ENCODE measurements around the gene KLF6. TPM values are rescaled to one million over a fixed set of nuclear protein-coding genes. Genes with fewer than 3 reads are reported as not detected.

Gene KLF6
- total RNA-seq, 2 experiments from 2014 or later: 155 to 167 TPM

- no peak overlapping the region for H3K4me3 Mint-ChIP-seq
- no peak overlapping the region for H3K27ac Mint-ChIP-seq
- peaks cover 16% of the 10 kb centered on the region for H3K4me1 Mint-ChIP-seq
- H3K27me3 Mint-ChIP-seq: no peaks in the 10 kb centered on the region
- DNase-seq: no peak
- peaks cover 56% of the 10 kb centered on the region for H3K9me3 Mint-ChIP-seq
- H3K36me3 Mint-ChIP-seq (ENCODE audit: low read depth): peaks cover 36% of the 10 kb centered on the region
- ChIA-PET POLR2A (interaction anchor here (0.7 kb wide), 1 partner anchor 82 kb away, joined by 4 read pairs; no protein-coding TSS in a partner anchor), CTCF (interaction anchor here (1.3 kb wide), 2 partner anchors 14 to 132 kb away, joined by 3 read pairs; no protein-coding TSS in a partner anchor)
Measured at GRCh38 chr10:3793553-3793952, 8.5 kb upstream of the KLF6 start.

DNA sequence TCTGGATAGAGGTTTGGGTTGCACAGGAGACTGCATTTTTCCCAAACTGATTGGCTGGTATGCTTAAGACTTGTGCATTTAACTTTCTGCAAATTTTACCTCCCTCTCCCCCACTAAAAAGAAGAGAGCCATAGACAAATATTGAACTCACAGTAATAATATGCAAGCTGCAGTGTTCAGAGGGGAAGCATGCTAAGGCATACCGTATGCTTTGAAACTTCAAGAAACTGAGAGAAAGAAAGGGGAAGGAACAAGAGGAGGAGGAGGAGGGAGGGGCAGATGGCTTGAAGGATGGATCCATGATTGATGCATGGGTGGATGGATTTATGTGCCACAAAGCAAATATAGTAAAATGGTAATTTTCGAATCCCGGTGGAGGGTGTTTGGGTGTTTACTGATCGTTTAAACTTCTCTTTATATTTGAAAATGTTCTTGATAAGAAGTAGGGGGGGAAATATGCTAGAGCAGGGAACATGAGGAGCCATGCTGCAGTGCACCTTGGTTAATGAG is 7.8 kb upstream of the KLF6 start:
- ChIA-PET POLR2A (no interaction called here), CTCF (interaction anchor here (0.6 kb wide), 1 partner anchor 52 kb away, joined by 4 read pairs; no protein-coding TSS in a partner anchor)
- peaks cover 10% of the 10 kb centered on the region for H3K4me1 Mint-ChIP-seq
- no peak overlapping the region for H3K4me3 Mint-ChIP-seq
- peaks cover 51% of the 10 kb centered on the region for H3K9me3 Mint-ChIP-seq
- H3K27ac Mint-ChIP-seq: no peak overlapping the region
- H3K36me3 Mint-ChIP-seq (ENCODE audit: low read depth): peaks cover 33% of the 10 kb centered on the region
- DNase-seq: no peak
- no peaks in the 10 kb centered on the region for H3K27me3 Mint-ChIP-seq

GRCh38 chr10:3791974-3792633 is 7.1 kb upstream of the KLF6 start:
- Mint-ChIP-seq H3K36me3 (ENCODE audit: low read depth) (peaks cover 33% of the 10 kb centered on the region), H3K9me3 (peaks cover 51% of the 10 kb centered on the region), H3K4me3 (no peak overlapping the region), H3K27me3 (no peaks in the 10 kb centered on the region), H3K27ac (no peak overlapping the region), H3K4me1 (peaks cover 7% of the 10 kb centered on the region)
- DNase-seq: no peak
- CTCF ChIA-PET: interaction anchor here (0.6 kb wide), 1 partner anchor 51 kb away, joined by 4 read pairs; no protein-coding TSS in a partner anchor
- POLR2A ChIA-PET: no interaction called here

- Mint-ChIP-seq H3K36me3 (ENCODE audit: low read depth) (peaks cover 28% of the 10 kb centered on the region), H3K9me3 (peaks cover 45% of the 10 kb centered on the region), H3K4me3 (no peak overlapping the region), H3K27me3 (no peaks in the 10 kb centered on the region), H3K27ac (no peak overlapping the region), H3K4me1 (peaks cover 14% of the 10 kb centered on the region)
- ChIA-PET POLR2A (no interaction called here), CTCF (interaction anchor here (1.1 kb wide), 1 partner anchor 10 kb away, joined by 4 read pairs; no protein-coding TSS in a partner anchor)
- DNase-seq: no peak
Measured at GRCh38 chr10:3790858-3791257, 5.8 kb upstream of the KLF6 start.

DNA sequence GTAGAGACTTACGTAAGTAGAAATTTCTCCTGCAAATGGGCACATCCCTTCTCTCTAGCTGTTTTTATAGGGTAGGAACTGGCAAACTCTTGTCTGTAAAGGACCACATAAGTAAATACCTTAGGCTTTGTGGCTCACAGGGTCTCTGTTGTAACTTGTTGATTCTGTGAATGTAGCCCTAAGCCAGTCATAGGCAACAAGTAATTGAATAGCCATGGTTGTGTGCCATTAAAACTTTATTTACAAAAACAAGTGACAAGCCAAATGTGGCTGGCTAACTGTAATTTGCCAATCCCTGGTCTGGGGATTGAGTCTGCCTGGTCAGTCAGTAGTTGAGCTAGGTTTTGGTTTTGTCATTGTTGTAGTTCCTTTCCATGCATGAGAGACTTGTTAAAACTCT is 5.3 kb upstream of the KLF6 start:
- Mint-ChIP-seq H3K4me1 (peaks cover 15% of the 10 kb centered on the region), H3K4me3 (no peak overlapping the region), H3K9me3 (peaks cover 43% of the 10 kb centered on the region), H3K36me3 (ENCODE audit: low read depth) (peaks cover 28% of the 10 kb centered on the region), H3K27ac (no peak overlapping the region), H3K27me3 (no peaks in the 10 kb centered on the region)
- no peak for DNase-seq
- ChIA-PET CTCF (interaction anchor here (1.1 kb wide), 1 partner anchor 10 kb away, joined by 4 read pairs; no protein-coding TSS in a partner anchor), POLR2A (no interaction called here)

GRCh38 chr10:3789621-3790020 is 4.6 kb upstream of the KLF6 start:
- Mint-ChIP-seq H3K36me3 (ENCODE audit: low read depth) (peaks cover 26% of the 10 kb centered on the region), H3K9me3 (peaks cover 38% of the 10 kb centered on the region), H3K27ac (no peak overlapping the region), H3K27me3 (no peaks in the 10 kb centered on the region), H3K4me1 (peaks cover 15% of the 10 kb centered on the region), H3K4me3 (no peak overlapping the region)
- ChIA-PET POLR2A (interaction anchor here (0.6 kb wide), 1 partner anchor 335 kb away, joined by 4 read pairs; no protein-coding TSS in a partner anchor), CTCF (interaction anchor here (0.9 to 1.0 kb wide), 3 partner anchors 9 to 282 kb away, joined by 3 to 10 read pairs (median 5); no protein-coding TSS in a partner anchor)
- DNase-seq: no peak

DNA sequence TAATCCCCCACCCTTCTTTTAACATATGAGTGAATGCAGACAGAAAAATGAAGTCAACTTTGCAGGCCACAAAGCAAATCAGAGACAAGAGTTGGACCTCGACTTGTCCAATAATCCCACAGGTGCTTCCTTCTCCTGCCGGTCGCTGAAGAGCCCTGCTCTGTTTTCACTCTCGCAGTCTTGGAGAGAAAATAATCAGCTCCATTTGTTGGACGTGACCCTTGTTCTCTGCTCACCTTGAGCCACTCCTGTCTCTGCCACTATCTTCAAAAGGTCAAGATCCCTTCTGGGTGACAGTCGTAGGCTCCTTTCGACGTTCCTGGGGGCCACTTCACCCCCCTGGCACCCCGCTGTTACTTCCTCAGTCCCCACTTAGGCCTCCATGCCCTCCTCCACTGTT is 2.8 kb upstream of the KLF6 start:
- Mint-ChIP-seq H3K36me3 (ENCODE audit: low read depth) (peaks cover 36% of the 10 kb centered on the region), H3K4me1 (peaks cover 15% of the 10 kb centered on the region), H3K27me3 (no peaks in the 10 kb centered on the region), H3K27ac (no peak overlapping the region), H3K4me3 (no peak overlapping the region), H3K9me3 (peaks cover 23% of the 10 kb centered on the region)
- POLR2A ChIA-PET: no interaction called here
- DNase-seq: no peak
- CTCF ChIA-PET: interaction anchor here (0.8 kb wide), 1 partner anchor 14 kb away, joined by 3 read pairs; no protein-coding TSS in a partner anchor

DNA sequence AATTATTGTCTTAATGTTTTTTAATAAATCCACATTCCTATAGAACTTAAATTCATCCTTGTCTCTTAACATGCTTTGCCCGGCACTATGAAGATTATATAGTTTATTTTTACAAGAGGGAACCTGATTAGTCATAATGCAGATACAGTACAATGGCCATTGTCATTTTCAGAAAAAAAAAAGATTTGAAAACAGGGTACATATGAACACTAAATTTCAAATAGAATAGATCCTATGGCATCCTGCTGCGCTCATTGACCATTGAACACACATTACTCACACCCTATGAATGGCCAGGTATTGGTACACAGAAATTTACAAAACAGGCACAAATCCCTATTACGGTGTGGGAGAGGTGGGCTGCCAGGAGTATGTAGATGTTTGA is 2.0 kb upstream of the KLF6 start:
- CTCF ChIA-PET: no interaction called here
- POLR2A ChIA-PET: no interaction called here
- Mint-ChIP-seq H3K36me3 (ENCODE audit: low read depth) (peaks cover 40% of the 10 kb centered on the region), H3K27ac (no peak overlapping the region), H3K4me1 (peaks cover 21% of the 10 kb centered on the region), H3K4me3 (peak overlapping the region; percentile 86), H3K27me3 (no peaks in the 10 kb centered on the region), H3K9me3 (peaks cover 18% of the 10 kb centered on the region)
- DNase-seq: no peak

DNA sequence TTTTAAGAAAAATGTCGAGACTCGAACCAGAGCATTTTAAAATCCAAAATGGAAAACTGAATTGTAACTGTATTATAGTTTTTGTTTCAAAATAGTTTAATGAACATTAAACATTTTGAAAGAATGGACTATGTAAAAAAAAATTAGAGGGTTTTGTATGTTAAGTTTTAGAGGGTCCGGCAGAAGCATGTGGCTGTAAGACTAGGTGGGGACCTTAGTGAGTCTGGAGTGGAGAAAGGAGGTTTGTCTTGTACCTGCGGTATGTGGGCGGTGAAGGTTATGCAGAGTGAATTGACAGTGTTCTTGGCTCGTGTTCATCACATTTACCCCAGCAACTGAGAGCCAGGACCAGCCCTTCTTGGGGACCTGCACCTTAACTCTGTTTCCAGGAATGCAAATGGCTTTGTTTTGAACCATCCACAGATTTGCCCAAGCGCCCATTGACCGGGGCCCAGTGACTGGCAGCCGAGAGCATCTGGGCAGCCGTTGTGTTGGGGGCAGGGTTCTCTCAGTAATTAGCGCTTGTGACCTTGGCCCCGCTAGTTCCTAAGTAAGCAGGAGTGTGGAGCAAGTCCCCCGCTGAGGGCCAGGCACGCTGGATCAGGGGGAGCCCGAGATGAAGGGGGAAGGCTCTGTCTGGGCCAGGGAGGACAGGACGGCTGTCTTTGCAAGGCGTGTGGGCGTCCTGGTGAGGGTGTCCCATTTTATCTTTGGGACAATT is 1.4 kb upstream of the KLF6 start:
- Mint-ChIP-seq H3K4me3 (peak overlapping the region; percentile 86), H3K9me3 (peaks cover 16% of the 10 kb centered on the region), H3K36me3 (ENCODE audit: low read depth) (peaks cover 44% of the 10 kb centered on the region), H3K4me1 (peaks cover 26% of the 10 kb centered on the region), H3K27me3 (no peaks in the 10 kb centered on the region), H3K27ac (peak overlapping the region; percentile 97)
- ChIA-PET CTCF (interaction anchor here (1.0 kb wide), 1 partner anchor 47 kb away, joined by 3 read pairs; no protein-coding TSS in a partner anchor), POLR2A (interaction anchor here (4.0 kb wide), 1 partner anchor 20 kb away, joined by 46 read pairs; no protein-coding TSS in a partner anchor)
- peak; percentile 38 for DNase-seq

DNA sequence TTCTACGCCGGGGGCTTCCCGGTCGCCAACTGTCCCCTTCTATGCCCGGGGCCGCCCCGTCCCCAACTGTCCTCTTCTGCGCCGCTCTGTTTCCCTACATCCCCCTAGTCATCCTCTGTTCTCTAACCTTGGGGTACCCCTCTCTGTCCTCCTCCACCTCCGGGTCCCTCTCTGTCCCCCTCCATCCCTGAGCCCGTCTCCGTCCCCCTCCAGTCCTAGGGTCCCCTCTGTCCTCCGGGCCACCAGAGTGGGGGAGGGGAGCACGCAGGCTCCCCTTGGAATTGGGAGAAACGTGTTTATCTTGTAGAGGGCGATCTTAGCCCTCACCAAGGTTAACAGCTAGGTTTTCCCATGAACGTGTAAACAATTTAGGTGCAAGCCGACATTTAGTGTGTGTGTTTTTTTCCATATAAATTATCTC is 852 bp upstream of the KLF6 start:
- CTCF ChIA-PET: interaction anchor here (0.9 to 1.1 kb wide), 3 partner anchors 16 to 342 kb away, joined by 3 to 4 read pairs (median 3); no protein-coding TSS in a partner anchor
- H3K4me1 Mint-ChIP-seq: peaks cover 32% of the 10 kb centered on the region
- H3K27me3 Mint-ChIP-seq: no peaks in the 10 kb centered on the region
- H3K27ac Mint-ChIP-seq: peak overlapping the region; percentile 97
- H3K9me3 Mint-ChIP-seq: peaks cover 13% of the 10 kb centered on the region
- POLR2A ChIA-PET: interaction anchor here (0.6 to 4.0 kb wide), 7 partner anchors 14 to 160 kb away, joined by 3 to 46 read pairs (median 6); no protein-coding TSS in a partner anchor
- peak overlapping the region; percentile 86 for H3K4me3 Mint-ChIP-seq
- peak; percentile 35 for DNase-seq
- H3K36me3 Mint-ChIP-seq (ENCODE audit: low read depth): peaks cover 47% of the 10 kb centered on the region

GRCh38 chr10:3785251-3785850 is 342 bp upstream of the KLF6 start:
- peaks cover 37% of the 10 kb centered on the region for H3K4me1 Mint-ChIP-seq
- H3K27ac Mint-ChIP-seq: peak overlapping the region; percentile 97
- peak; percentile 99 for DNase-seq
- CTCF ChIA-PET: interaction anchor here (0.9 to 2.3 kb wide), 7 partner anchors 10 to 343 kb away, joined by 3 to 6 read pairs (median 4); no protein-coding TSS in a partner anchor
- H3K27me3 Mint-ChIP-seq: no peaks in the 10 kb centered on the region
- POLR2A ChIA-PET: interaction anchor here (0.6 to 4.0 kb wide), 14 partner anchors 12 to 983 kb away, joined by 3 to 46 read pairs (median 4); no protein-coding TSS in a partner anchor
- H3K4me3 Mint-ChIP-seq: peak overlapping the region; percentile 93
- H3K36me3 Mint-ChIP-seq (ENCODE audit: low read depth): peaks cover 50% of the 10 kb centered on the region
- H3K9me3 Mint-ChIP-seq: peaks cover 11% of the 10 kb centered on the region
